HepG2 (cell line): ENCODE data around the gene PBX1.

Experiments used
- EZH2 ChIP-seq: conservative IDR thresholded peaks from 2 replicates; pipeline ENCODE4 v1.6.1; 2012; ENCODE audit warnings: mild to moderate bottlenecking, low read depth, low read length, moderate library complexity
- PHF21A ChIP-seq: sonication (generic); formaldehyde crosslinking; IDR thresholded peaks from 2 replicates; pipeline ENCODE4 v1.5.0; 2020; ENCODE audit warnings: mild to moderate bottlenecking, missing genetic modification reagents
- PRPF4 ChIP-seq: fragments of 200-400 bp; formaldehyde crosslinking; IDR thresholded peaks from 2 replicates; pipeline ENCODE4 v1.6.1; 2016; ENCODE audit warnings: low read length, low read depth; ENCODE audit not compliant: poor library complexity, severe bottlenecking
- ZMYM2 ChIP-seq: sonication (generic); formaldehyde crosslinking; IDR thresholded peaks from 2 replicates; pipeline ENCODE4 v1.8.0; 2022; ENCODE audit warnings: mild to moderate bottlenecking, missing genetic modification reagents
- TF ChIP-seq, protein P1 (sequence below): sonication (generic); formaldehyde crosslinking; IDR thresholded peaks from 2 replicates; pipeline ENCODE4 v1.5.0; 2020; ENCODE audit warnings: mild to moderate bottlenecking, missing genetic modification reagents, moderate library complexity
- TF ChIP-seq, protein P2 (sequence below): conservative IDR thresholded peaks from 2 replicates; pipeline ENCODE4 v1.6.1; 2018; ENCODE audit warnings: missing genetic modification reagents
- TF ChIP-seq, protein P3 (sequence below): sonication (generic); formaldehyde crosslinking; IDR thresholded peaks from 2 replicates; pipeline ENCODE4 v1.4.0; 2020; ENCODE audit warnings: missing genetic modification reagents, mild to moderate bottlenecking, borderline replicate concordance
- TF ChIP-seq, protein P4 (sequence below): sonication (generic); formaldehyde crosslinking; IDR thresholded peaks from 2 replicates; pipeline ENCODE4 v1.8.0; 2022; ENCODE audit warnings: mild to moderate bottlenecking, missing genetic modification reagents; ENCODE audit not compliant: insufficient replicate concordance

DNA sequence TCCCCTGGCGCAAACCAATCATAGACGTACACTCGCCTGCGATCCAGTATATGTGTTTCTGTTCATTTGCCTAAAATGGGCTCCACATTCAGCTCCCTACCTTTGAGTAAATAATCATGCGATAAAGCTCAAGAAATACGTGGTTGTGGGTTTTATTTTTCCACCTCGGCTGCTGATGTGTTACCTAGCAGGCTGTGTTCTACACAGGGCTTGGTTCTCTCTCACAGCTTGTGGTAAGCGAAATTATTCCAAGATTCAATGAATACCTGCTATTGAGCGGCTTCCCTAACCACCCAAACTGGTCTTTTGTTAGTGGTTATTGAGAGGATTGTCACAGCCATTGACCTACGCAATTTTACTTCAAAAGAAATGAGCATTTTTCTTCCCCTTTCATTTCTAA, 180.2 kb downstream of the PBX1 start:
- TF ChIP-seq EZH2, result no peak
- TF ChIP-seq, protein P1, sequence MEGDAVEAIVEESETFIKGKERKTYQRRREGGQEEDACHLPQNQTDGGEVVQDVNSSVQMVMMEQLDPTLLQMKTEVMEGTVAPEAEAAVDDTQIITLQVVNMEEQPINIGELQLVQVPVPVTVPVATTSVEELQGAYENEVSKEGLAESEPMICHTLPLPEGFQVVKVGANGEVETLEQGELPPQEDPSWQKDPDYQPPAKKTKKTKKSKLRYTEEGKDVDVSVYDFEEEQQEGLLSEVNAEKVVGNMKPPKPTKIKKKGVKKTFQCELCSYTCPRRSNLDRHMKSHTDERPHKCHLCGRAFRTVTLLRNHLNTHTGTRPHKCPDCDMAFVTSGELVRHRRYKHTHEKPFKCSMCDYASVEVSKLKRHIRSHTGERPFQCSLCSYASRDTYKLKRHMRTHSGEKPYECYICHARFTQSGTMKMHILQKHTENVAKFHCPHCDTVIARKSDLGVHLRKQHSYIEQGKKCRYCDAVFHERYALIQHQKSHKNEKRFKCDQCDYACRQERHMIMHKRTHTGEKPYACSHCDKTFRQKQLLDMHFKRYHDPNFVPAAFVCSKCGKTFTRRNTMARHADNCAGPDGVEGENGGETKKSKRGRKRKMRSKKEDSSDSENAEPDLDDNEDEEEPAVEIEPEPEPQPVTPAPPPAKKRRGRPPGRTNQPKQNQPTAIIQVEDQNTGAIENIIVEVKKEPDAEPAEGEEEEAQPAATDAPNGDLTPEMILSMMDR (CRISPR knock-in tag), result no peak
- TF ChIP-seq ZMYM2, result no peak
- no peak for TF ChIP-seq PHF21A (CRISPR knock-in tag)
- TF ChIP-seq, protein P2, sequence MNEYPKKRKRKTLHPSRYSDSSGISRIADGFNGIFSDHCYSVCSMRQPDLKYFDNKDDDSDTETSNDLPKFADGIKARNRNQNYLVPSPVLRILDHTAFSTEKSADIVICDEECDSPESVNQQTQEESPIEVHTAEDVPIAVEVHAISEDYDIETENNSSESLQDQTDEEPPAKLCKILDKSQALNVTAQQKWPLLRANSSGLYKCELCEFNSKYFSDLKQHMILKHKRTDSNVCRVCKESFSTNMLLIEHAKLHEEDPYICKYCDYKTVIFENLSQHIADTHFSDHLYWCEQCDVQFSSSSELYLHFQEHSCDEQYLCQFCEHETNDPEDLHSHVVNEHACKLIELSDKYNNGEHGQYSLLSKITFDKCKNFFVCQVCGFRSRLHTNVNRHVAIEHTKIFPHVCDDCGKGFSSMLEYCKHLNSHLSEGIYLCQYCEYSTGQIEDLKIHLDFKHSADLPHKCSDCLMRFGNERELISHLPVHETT (CRISPR knock-in tag), result no peak
- no peak for TF ChIP-seq PRPF4
- TF ChIP-seq, protein P3, sequence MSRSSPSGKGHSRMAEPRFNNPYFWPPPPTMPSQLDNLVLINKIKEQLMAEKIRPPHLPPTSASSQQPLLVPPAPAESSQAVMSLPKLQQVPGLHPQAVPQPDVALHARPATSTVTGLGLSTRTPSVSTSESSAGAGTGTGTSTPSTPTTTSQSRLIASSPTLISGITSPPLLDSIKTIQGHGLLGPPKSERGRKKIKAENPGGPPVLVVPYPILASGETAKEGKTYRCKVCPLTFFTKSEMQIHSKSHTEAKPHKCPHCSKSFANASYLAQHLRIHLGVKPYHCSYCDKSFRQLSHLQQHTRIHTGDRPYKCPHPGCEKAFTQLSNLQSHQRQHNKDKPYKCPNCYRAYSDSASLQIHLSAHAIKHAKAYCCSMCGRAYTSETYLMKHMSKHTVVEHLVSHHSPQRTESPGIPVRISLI (CRISPR knock-in tag), result no peak
- TF ChIP-seq, protein P4, sequence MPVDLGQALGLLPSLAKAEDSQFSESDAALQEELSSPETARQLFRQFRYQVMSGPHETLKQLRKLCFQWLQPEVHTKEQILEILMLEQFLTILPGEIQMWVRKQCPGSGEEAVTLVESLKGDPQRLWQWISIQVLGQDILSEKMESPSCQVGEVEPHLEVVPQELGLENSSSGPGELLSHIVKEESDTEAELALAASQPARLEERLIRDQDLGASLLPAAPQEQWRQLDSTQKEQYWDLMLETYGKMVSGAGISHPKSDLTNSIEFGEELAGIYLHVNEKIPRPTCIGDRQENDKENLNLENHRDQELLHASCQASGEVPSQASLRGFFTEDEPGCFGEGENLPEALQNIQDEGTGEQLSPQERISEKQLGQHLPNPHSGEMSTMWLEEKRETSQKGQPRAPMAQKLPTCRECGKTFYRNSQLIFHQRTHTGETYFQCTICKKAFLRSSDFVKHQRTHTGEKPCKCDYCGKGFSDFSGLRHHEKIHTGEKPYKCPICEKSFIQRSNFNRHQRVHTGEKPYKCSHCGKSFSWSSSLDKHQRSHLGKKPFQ (CRISPR knock-in tag), result no peak
